Fibroblast of lung (primary cell): ENCODE data around the gene LHFPL6. TPM values are rescaled to one million over a fixed set of nuclear protein-coding genes. Genes with fewer than 3 reads are reported as not detected.

Experiments
- DNase-seq, 2 donors: peaks; one replicate each; pipeline versions ENCODE4 v3.0.0 to v3.0.0-alpha.2; 2010; ENCODE audit warnings: low read depth in 2 of 2
- H2AFZ ChIP-seq: 2 replicates; pipeline ENCODE4 v1.5.1; 2012; ENCODE audit warnings: low read length, control low read depth, inconsistent platforms
- H3K27ac ChIP-seq: 2 replicates; pipeline ENCODE4 v1.5.1; 2011; ENCODE audit warnings: low read length, control low read depth; ENCODE audit not compliant: insufficient read depth
- H3K27me3 ChIP-seq: 2 replicates; pipeline ENCODE4 v1.5.1; 2011; ENCODE audit warnings: mild to moderate bottlenecking, low read length; ENCODE audit not compliant: control insufficient read depth, insufficient read depth
- H3K36me3 ChIP-seq: 2 replicates; pipeline ENCODE4 v1.5.1; 2011; ENCODE audit warnings: low read length; ENCODE audit not compliant: control insufficient read depth, insufficient read depth
- H3K4me1 ChIP-seq: 2 replicates; pipeline ENCODE4 v1.5.1; 2011; ENCODE audit warnings: low read length; ENCODE audit not compliant: control insufficient read depth, insufficient read depth; ENCODE audit errors: extremely low read depth
- H3K4me2 ChIP-seq: 2 replicates; pipeline ENCODE4 v1.5.1; 2011; ENCODE audit warnings: low read length, control low read depth; ENCODE audit not compliant: insufficient read depth; ENCODE audit errors: extremely low read depth
- H3K4me3 ChIP-seq, 4 experiments: fragments of 200-600 bp in 1 of 4; sonication (generic) in 1 of 4; replicated peaks in 1 of 4; 2 replicates each; pipeline ENCODE4 v1.5.1; 2011 to 2016; ENCODE audit warnings: low read length in 4 of 4, low read depth in 3 of 4, mild to moderate bottlenecking in 3 of 4, control low read depth in 2 of 4, inconsistent platforms in 1 of 4, mixed read lengths in 1 of 4; ENCODE audit not compliant: insufficient read depth in 1 of 4; ENCODE audit errors: control extremely low read depth in 1 of 4
- H3K79me2 ChIP-seq: 2 replicates; pipeline ENCODE4 v1.5.1; 2012; ENCODE audit warnings: mild to moderate bottlenecking, low read length, inconsistent platforms; ENCODE audit not compliant: control insufficient read depth, insufficient read depth
- H3K9ac ChIP-seq: 2 replicates; pipeline ENCODE4 v1.5.1; 2011; ENCODE audit warnings: mild to moderate bottlenecking, low read length, control low read depth; ENCODE audit not compliant: insufficient read depth
- H3K9me3 ChIP-seq: 2 replicates; pipeline ENCODE4 v1.5.1; 2012; ENCODE audit warnings: low read depth, low read length; ENCODE audit not compliant: control insufficient read depth, insufficient read depth
- H4K20me1 ChIP-seq: 2 replicates; pipeline ENCODE4 v1.5.1; 2011; ENCODE audit warnings: low read length; ENCODE audit not compliant: control insufficient read depth, insufficient read depth; ENCODE audit errors: extremely low read depth
- EZH2 ChIP-seq: IDR thresholded peaks from 2 replicates; pipeline ENCODE4 v1.5.1; 2012; ENCODE audit warnings: low read length, control low read depth, mild to moderate bottlenecking; ENCODE audit errors: missing control alignments
- polyA plus RNA-seq, 2 donors: library from polyadenylated mRNA; depleted of rRNA in 1 of 2; stranded (reverse) in 1 of 2; unstranded in 1 of 2; fragments of >200 nt; gene quantifications; 2 replicates each; pipeline ENCODE4 v1.2.1, GENCODE V29; 2011 to 2012; ENCODE audit warnings: missing spikeins in 1 of 2
- total RNA-seq: library from RNA; depleted of rRNA; stranded (reverse); fragments of >200 nt; gene quantifications from 2 replicates; pipeline ENCODE4 v1.2.1, GENCODE V29; 2014
- TF ChIP-seq, protein P1 (sequence below), 2 donors: IDR thresholded peaks in 1 of 2; conservative IDR thresholded peaks in 1 of 2; 1 replicate in 1 of 2; 2 replicates in 1 of 2; pipeline ENCODE4 v1.5.1; 2011 to 2012; ENCODE audit warnings: low read length in 2 of 2, control low read depth in 1 of 2, inconsistent platforms in 1 of 2, low read depth in 1 of 2, mild to moderate bottlenecking in 1 of 2

Gene LHFPL6
- total and polyA plus RNA-seq, 2 donors (not counting 1 experiment from before 2014, with no cell fraction given): 42.4 to 86.8 TPM

DNA sequence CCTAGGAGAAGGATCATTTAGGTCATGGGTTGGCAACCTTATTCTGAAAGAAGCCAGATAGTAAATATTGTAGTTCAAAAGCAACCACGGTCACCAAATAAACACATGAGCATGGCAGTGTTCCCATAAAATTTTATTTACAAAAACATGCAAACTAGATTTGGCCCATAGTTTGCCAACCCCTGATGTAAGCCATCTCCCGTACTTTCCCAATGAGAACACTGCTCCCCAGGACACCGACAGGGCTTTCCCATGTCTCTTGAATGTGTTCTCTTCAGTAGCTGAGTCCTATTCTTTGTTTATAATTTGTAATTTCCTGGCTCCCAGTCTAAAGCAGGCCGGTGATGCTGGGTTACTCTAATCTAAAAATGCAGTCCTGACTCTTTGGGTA lies 239.6 kb downstream of the LHFPL6 start:
- Histone ChIP-seq H3K27me3 (no peaks in the 10 kb centered on the region), H3K9ac (no peak overlapping the region), H3K4me2 (no peak overlapping the region), H4K20me1 (no peaks in the 10 kb centered on the region), H3K27ac (no peak overlapping the region), H3K4me1 (no peaks in the 10 kb centered on the region), H3K9me3 (no peaks in the 10 kb centered on the region), H2AFZ (no peak overlapping the region), H3K36me3 (no peaks in the 10 kb centered on the region), H3K79me2 (no peaks in the 10 kb centered on the region), H3K4me3 (no peak overlapping the region)
- TF ChIP-seq EZH2: no peak
- TF ChIP-seq, protein P1, sequence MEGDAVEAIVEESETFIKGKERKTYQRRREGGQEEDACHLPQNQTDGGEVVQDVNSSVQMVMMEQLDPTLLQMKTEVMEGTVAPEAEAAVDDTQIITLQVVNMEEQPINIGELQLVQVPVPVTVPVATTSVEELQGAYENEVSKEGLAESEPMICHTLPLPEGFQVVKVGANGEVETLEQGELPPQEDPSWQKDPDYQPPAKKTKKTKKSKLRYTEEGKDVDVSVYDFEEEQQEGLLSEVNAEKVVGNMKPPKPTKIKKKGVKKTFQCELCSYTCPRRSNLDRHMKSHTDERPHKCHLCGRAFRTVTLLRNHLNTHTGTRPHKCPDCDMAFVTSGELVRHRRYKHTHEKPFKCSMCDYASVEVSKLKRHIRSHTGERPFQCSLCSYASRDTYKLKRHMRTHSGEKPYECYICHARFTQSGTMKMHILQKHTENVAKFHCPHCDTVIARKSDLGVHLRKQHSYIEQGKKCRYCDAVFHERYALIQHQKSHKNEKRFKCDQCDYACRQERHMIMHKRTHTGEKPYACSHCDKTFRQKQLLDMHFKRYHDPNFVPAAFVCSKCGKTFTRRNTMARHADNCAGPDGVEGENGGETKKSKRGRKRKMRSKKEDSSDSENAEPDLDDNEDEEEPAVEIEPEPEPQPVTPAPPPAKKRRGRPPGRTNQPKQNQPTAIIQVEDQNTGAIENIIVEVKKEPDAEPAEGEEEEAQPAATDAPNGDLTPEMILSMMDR (conservative IDR thresholded peaks at IDR 0.05 in 1 of 2, IDR thresholded peaks at IDR 0.05 in 1 of 2; ENCODE audit: low read depth in 1 of 2, low read length in 2 of 2): no peak
- DNase-seq: peak in 1 of 2 donors; percentile 18

DNA sequence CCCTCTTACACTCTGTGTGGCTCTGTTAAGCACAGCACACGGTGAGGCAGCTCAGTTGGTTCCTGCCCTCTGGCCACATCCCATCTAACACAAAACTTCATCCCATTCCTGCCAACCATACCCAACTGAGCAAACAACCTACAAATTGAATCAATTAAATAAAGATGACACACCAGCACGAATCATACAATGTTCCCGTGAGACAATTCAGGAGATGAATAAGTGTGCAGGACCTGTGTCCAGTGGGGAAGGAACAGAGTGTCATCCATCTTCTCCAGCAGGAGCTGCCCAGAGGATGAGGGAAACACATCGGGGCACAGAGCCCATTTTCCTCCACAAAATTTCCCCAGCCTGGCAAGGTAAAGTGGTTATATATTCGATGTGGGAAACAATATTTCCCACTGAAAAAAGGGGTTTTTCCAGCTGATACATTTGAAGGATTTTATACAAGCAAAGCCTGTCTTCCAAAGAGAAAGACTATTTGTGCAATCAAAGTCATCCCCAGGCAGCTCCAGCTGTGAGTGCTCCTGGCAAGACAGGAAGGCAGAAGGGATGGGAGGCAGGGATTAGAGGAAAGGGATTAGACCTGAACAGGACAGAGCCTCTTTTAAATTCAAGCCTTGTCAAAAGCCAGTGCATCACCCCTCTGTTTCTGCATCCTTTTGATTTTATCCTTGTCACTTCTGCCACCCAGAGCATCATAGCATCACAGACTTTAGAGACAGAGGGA lies 240.2 kb downstream of the LHFPL6 start:
- H3K9me3 ChIP-seq: no peaks in the 10 kb centered on the region
- DNase-seq: no peak
- H4K20me1 ChIP-seq: no peaks in the 10 kb centered on the region
- no peaks in the 10 kb centered on the region for H3K4me1 ChIP-seq
- no peak overlapping the region for H3K4me2 ChIP-seq
- H2AFZ ChIP-seq: no peak overlapping the region
- no peaks in the 10 kb centered on the region for H3K79me2 ChIP-seq
- no peaks in the 10 kb centered on the region for H3K27me3 ChIP-seq
- TF ChIP-seq, protein P1 (conservative IDR thresholded peaks at IDR 0.05 in 1 of 2, IDR thresholded peaks at IDR 0.05 in 1 of 2; ENCODE audit: low read depth in 1 of 2, low read length in 2 of 2): no peak
- no peak for TF ChIP-seq EZH2
- H3K27ac ChIP-seq: no peak overlapping the region
- H3K4me3 ChIP-seq: no peak overlapping the region
- no peak overlapping the region for H3K9ac ChIP-seq
- no peaks in the 10 kb centered on the region for H3K36me3 ChIP-seq

DNA sequence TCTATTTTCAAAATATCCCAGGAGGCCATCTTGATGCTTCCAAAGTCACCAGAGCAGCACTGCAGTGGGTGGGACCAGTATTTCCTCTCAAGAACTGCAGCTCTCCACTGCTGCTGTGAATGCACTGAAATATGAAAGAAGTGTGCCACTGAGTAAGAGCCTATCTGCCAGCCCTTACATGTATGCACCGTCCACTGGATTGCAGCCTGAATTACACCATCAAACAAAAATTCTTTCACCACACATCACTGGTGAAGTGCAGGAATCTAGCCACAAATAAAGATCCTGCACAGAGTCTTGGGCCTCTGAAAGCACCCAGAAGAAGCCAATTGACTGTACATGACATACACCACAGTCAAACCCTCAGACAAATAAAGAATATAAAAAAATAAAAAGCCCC lies 249.0 kb downstream of the LHFPL6 start:
- Histone ChIP-seq H3K36me3 (no peaks in the 10 kb centered on the region), H2AFZ (no peak overlapping the region), H3K4me3 (no peak overlapping the region), H3K27ac (no peak overlapping the region), H3K9ac (no peak overlapping the region), H3K79me2 (no peaks in the 10 kb centered on the region), H3K4me1 (no peaks in the 10 kb centered on the region), H4K20me1 (no peaks in the 10 kb centered on the region), H3K4me2 (no peak overlapping the region), H3K9me3 (no peaks in the 10 kb centered on the region), H3K27me3 (no peaks in the 10 kb centered on the region)
- peak; percentile 21 to 85 for DNase-seq
- TF ChIP-seq EZH2: no peak
- TF ChIP-seq, protein P1 (conservative IDR thresholded peaks at IDR 0.05 in 1 of 2, IDR thresholded peaks at IDR 0.05 in 1 of 2; ENCODE audit: low read depth in 1 of 2, low read length in 2 of 2): no peak
